GM18868 (cell line): ENCODE results near the gene SOSTDC1.

Source experiments
- ATAC-seq: cut with Tn5 transposase; IDR thresholded peaks from one replicate; pipeline ENCODE4 v1.9.1; 2021; ENCODE audit warnings: mild to moderate bottlenecking, moderate library complexity; ENCODE audit not compliant: unreplicated experiment

Gene SOSTDC1

DNA sequence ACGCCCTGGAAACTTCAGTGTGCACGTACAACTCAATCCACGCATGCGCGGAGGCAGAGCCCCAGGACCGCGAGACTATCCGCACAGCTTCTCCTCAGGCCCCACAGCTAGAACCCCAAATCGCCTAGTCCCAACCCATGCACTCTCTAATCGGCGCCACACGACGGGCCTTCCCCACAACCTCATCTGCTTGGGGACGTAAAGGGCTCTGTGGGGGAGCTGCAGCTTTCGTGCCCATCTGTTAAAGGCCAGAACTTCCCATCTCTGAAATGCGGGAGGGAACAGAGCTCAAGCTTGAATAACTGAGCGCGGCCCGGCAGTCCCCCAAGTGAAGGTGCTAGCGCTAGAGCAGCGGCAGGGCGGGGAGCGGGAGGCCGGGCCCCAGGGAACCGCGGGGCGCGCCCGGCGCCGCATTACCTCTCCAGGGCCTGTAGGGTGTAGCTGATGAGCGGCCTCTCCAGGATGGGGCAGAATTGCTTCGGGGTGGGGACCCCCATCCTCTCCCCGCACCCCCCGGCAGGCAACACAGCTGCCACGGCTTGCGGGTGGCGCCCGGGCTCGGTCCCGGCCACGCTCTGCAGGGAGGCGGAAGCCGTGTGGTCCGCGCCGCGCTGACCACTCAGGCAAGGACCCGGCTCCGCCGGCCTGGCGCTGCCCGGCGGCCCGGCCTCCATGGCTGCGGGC lies 44.7 kb downstream of the SOSTDC1 start:
- peak; percentile 82 for ATAC-seq

DNA sequence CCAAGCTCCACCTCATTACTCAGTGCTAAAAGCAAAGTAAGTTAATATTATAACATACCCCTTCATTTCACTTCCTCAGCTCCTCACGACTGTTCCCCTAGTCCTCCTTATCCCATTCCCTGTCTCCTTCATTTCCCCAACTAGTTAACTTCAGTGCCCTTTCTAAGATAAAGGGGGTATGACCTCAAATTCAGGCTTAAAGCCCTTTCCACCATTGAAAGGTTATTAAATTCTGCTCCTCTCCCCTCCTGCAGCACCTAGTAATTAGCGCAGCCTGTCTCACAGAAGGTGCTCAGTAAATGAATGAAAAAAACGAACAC lies 45.2 kb downstream of the SOSTDC1 start:
- ATAC-seq, result no peak

DNA sequence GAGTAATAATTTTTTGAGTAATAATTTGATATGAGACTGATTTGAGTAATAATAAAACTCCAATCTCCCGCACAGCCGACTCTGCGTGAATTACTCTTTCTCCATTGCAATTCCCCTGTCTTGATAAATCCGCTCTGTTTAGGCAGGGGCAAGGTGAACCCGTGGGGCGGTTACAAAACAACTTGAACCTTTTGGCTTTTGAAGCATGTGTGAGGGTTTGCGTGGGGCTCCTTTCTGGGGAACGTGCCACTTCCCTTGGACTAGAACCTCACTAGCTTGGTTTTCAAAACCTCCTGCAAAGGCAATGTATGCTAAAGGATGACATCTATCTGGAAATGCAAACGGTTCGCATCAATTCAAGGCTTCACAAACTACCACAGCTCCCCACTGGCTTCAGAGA lies 45.7 kb downstream of the SOSTDC1 start:
- ATAC-seq, result no peak

DNA sequence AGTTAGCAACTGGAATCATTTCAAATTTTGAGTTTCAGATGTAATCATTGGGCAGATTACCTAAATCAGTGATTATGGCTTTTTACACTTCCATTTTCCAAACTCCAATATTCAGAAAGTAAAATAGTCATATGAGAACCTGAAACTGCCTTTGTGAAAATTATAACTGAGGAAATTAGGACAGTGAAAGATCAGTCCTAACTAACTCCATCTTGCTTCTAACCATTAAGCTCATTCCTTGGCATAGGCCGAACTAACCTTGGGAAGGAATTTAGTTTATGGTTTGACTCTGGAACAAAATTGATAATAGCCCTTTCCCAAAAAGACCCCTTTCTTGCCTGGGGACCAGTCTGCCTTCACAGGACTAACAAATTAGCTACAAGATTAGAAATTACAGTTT lies 46.4 kb downstream of the SOSTDC1 start:
- no peak for ATAC-seq

DNA sequence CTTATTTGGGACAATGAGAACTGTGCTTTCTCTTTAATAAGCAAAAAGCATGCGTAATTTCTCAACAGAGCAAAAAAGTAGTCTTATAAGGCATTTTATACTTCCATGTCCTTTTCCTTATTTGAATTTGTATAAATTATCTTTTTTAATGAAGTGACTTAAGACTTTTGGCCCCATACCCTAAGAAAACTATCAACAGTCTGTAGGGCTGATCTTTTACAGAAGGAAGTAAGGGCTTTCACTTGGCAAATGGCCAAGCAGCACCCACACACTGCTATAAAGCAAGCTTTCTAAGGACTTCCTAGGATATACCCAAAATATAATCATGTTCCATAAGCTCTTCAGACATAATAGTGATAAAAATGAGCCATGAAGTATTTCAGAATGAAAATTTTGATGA lies 47.6 kb downstream of the SOSTDC1 start:
- ATAC-seq, result no peak

DNA sequence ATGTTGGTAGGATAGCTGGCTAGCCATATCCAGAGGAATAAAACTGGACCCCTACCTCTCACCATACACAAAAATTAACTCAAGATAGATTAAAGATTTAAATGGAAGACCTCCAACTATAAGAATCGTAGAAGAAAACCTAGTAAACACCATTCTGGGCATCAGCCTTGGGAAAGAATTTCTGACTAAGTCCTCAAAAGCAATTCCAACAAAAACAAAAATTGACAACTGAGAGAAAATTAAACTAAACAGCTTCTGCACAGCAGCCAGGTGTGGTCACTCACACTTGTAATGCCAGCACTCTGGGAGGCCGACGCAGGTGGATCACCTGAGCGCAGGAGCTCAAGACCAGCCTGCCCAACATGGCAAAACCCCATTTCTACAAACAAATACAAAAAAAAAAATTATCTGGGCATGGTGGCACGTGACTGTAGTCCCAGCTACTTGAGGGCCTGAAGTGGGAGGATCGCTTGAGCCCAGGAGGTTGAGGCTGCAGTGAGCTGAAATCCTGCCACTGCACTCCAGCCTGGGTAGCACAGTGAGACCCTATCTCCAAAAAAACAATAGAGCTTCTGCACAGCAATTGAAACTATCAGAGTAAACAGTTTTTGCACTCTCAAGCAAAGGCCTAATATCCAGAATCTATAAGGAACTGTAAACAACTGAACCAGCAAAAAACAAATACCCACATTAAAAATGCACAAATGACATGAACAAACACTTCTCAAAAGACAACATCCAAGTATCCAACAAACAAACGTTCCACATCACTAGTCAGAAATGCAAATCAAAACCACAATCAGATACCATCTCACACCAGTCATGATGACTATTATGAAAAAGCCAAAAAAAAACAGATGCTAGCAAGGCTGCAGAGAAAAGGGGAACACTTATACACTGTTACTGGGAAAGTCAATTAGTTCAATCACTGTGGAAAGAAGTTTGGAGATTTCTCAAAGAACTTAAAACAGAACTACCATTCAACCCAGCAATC lies 49.0 kb downstream of the SOSTDC1 start:
- no peak for ATAC-seq

DNA sequence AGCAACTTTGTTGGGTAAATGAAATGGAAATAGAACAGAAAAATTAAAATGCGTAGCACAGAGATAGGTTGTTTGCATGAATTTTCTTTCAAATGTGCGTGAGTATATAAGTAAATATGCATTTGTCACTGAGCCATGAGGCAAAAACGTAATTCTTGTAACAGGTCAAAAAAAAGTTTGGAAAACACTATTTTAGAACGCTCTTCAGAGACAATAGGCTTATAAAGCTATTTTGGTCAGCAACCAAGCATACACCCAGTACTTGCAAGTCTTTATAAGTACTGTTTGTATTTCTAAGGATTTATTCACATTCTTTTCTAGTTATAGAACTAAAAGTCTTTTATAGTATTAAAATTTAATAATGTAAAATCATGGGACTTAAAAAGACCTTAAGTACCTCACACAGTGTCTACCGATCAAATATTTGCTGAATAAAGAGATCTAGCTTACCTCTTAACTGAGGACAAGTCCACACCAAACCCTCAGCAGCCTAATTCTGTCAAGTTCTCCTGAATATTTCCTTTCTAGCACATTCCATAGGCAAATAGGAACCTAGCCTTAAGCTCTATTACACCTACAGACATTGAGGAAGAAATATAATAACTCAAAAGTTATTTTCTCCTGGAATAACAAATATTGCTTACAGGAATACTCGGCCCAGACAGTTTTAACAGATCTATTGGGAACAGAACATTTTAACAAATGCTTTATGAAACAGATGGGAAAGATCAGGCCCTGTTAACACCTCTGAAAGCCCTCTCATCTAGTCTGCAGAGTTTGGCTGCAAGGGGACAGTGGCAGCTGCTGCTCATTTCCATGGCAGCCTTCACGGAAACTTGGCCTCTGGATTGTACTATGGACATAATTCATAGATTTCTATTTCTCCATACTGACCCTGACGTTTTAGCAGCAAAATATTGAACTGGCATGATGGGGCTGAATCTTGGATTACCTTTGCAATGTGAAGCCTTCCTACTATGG lies 53.0 kb downstream of the SOSTDC1 start:
- no peak for ATAC-seq
